ENCODE data around the gene IL10.

Gene IL10

GRCh38 chr1:206800891-206801290 is 28.6 kb upstream of the IL10 start:
- Histone ChIP-seq H3K4me3 (ENCODE audit: low read length, poor library complexity, severe bottlenecking) (no peak overlapping the region), H3K9me3 (ENCODE audit: insufficient read depth, low read depth, low read length) (no peaks in the 10 kb centered on the region), H3K27me3 (ENCODE audit: insufficient read depth, low read length, poor library complexity, severe bottlenecking) (no peaks in the 10 kb centered on the region), H3K36me3 (ENCODE audit: insufficient read depth, low read length) (no peaks in the 10 kb centered on the region), H3K79me2 (ENCODE audit: insufficient read depth, low read length) (no peaks in the 10 kb centered on the region), H3K9me2 (replicated peaks; ENCODE audit: low read depth, low read length) (no peaks in the 10 kb centered on the region), H3F3A (ENCODE audit: low read depth) (no peaks in the 10 kb centered on the region), H4K20me1 (ENCODE audit: insufficient read depth, low read length, poor library complexity, severe bottlenecking) (no peaks in the 10 kb centered on the region), H3K9ac (ENCODE audit: low read depth, low read length, poor library complexity, severe bottlenecking) (no peak overlapping the region), H3K4me1 (ENCODE audit: insufficient read depth, low read length, poor library complexity, severe bottlenecking) (peaks cover 73% of the 10 kb centered on the region), H3K4me2 (ENCODE audit: low read depth, low read length, poor library complexity, severe bottlenecking) (no peak overlapping the region), H2AFZ (ENCODE audit: low read length) (no peak overlapping the region; the same call in 1 of the 2 replicates)
- no peak for TF ChIP-seq EZH2phosphoT487 (IDR thresholded peaks at IDR 0.05; ENCODE audit: borderline replicate concordance)

- H3K79me2 ChIP-seq (ENCODE audit: insufficient read depth, low read length): no peaks in the 10 kb centered on the region
- H3K9me3 ChIP-seq (ENCODE audit: insufficient read depth, low read depth, low read length): no peaks in the 10 kb centered on the region
- H3K27me3 ChIP-seq (ENCODE audit: insufficient read depth, low read length, poor library complexity, severe bottlenecking): no peaks in the 10 kb centered on the region
- no peaks in the 10 kb centered on the region for H3K9me2 ChIP-seq (replicated peaks; ENCODE audit: low read depth, low read length)
- H4K20me1 ChIP-seq (ENCODE audit: insufficient read depth, low read length, poor library complexity, severe bottlenecking): no peaks in the 10 kb centered on the region
- no peak overlapping the region for H2AFZ ChIP-seq (ENCODE audit: low read length)
- no peak overlapping the region for H3K4me3 ChIP-seq (ENCODE audit: low read length, poor library complexity, severe bottlenecking)
- TF ChIP-seq CTCF (conservative IDR thresholded peaks at IDR 0.05; ENCODE audit: low read length) (no peak), EZH2phosphoT487 (IDR thresholded peaks at IDR 0.05; ENCODE audit: borderline replicate concordance) (no peak)
- peaks cover 74% of the 10 kb centered on the region for H3K4me1 ChIP-seq (ENCODE audit: insufficient read depth, low read length, poor library complexity, severe bottlenecking)
- H3F3A ChIP-seq (ENCODE audit: low read depth): no peaks in the 10 kb centered on the region
- H3K4me2 ChIP-seq (ENCODE audit: low read depth, low read length, poor library complexity, severe bottlenecking): peak overlapping the region; percentile 22
- no peaks in the 10 kb centered on the region for H3K36me3 ChIP-seq (ENCODE audit: insufficient read depth, low read length)
- H3K9ac ChIP-seq (ENCODE audit: low read depth, low read length, poor library complexity, severe bottlenecking): no peak overlapping the region
Observed at GRCh38 chr1:206800411-206800810, 28.1 kb upstream of the IL10 start.

- H3K4me2 ChIP-seq (ENCODE audit: low read depth, low read length, poor library complexity, severe bottlenecking): no peak overlapping the region
- no peaks in the 10 kb centered on the region for H3K27me3 ChIP-seq (ENCODE audit: insufficient read depth, low read length, poor library complexity, severe bottlenecking)
- no peaks in the 10 kb centered on the region for H4K20me1 ChIP-seq (ENCODE audit: insufficient read depth, low read length, poor library complexity, severe bottlenecking)
- H3K9me3 ChIP-seq (ENCODE audit: insufficient read depth, low read depth, low read length): no peaks in the 10 kb centered on the region
- peaks cover 82% of the 10 kb centered on the region for H3K4me1 ChIP-seq (ENCODE audit: insufficient read depth, low read length, poor library complexity, severe bottlenecking)
- no peak overlapping the region for H2AFZ ChIP-seq (ENCODE audit: low read length)
- H3K4me3 ChIP-seq (ENCODE audit: low read length, poor library complexity, severe bottlenecking): no peak overlapping the region
- H3K9me2 ChIP-seq (replicated peaks; ENCODE audit: low read depth, low read length): no peaks in the 10 kb centered on the region
- H3K79me2 ChIP-seq (ENCODE audit: insufficient read depth, low read length): no peaks in the 10 kb centered on the region
- H3F3A ChIP-seq (ENCODE audit: low read depth): no peaks in the 10 kb centered on the region
- no peaks in the 10 kb centered on the region for H3K36me3 ChIP-seq (ENCODE audit: insufficient read depth, low read length)
- H3K9ac ChIP-seq (ENCODE audit: low read depth, low read length, poor library complexity, severe bottlenecking): no peak overlapping the region
- no peak for TF ChIP-seq EZH2phosphoT487 (IDR thresholded peaks at IDR 0.05; ENCODE audit: borderline replicate concordance)
- no peak for TF ChIP-seq CTCF (conservative IDR thresholded peaks at IDR 0.05; ENCODE audit: low read length)
Observed at GRCh38 chr1:206799311-206799710, 27.0 kb upstream of the IL10 start.

- Histone ChIP-seq H4K20me1 (ENCODE audit: insufficient read depth, low read length, poor library complexity, severe bottlenecking) (no peaks in the 10 kb centered on the region), H3K9ac (ENCODE audit: low read depth, low read length, poor library complexity, severe bottlenecking) (no peak overlapping the region), H3F3A (ENCODE audit: low read depth) (no peaks in the 10 kb centered on the region), H3K79me2 (ENCODE audit: insufficient read depth, low read length) (no peaks in the 10 kb centered on the region), H3K4me1 (ENCODE audit: insufficient read depth, low read length, poor library complexity, severe bottlenecking) (peaks cover 81% of the 10 kb centered on the region), H2AFZ (ENCODE audit: low read length) (no peak overlapping the region), H3K9me2 (replicated peaks; ENCODE audit: low read depth, low read length) (no peaks in the 10 kb centered on the region), H3K4me3 (ENCODE audit: low read length, poor library complexity, severe bottlenecking) (no peak overlapping the region), H3K4me2 (ENCODE audit: low read depth, low read length, poor library complexity, severe bottlenecking) (no peak overlapping the region), H3K36me3 (ENCODE audit: insufficient read depth, low read length) (no peaks in the 10 kb centered on the region), H3K9me3 (ENCODE audit: insufficient read depth, low read depth, low read length) (no peaks in the 10 kb centered on the region), H3K27me3 (ENCODE audit: insufficient read depth, low read length, poor library complexity, severe bottlenecking) (no peaks in the 10 kb centered on the region)
- TF ChIP-seq CTCF (conservative IDR thresholded peaks at IDR 0.05; ENCODE audit: low read length): no peak
Observed at GRCh38 chr1:206798384-206798996, 26.2 kb upstream of the IL10 start.

All from Loucy (cell line).